ENCODE results near the gene DNAJB2.

GRCh38 chr2:219285894-219286425 is 6.8 kb downstream of the DNAJB2 start:
- TF ChIP-seq CHD2 (IDR thresholded peaks at IDR 0.05; ENCODE audit: low read length, partially characterized antibody) = no peak
- TF ChIP-seq MAX (IDR thresholded peaks at IDR 0.05) = no peak
- no peak for TF ChIP-seq POLR2A (IDR thresholded peaks at IDR 0.05; ENCODE audit: low read length)
- TF ChIP-seq CTCF (IDR thresholded peaks at IDR 0.05) = no peak
- TF ChIP-seq JUN (IDR thresholded peaks at IDR 0.05) = no peak
- TF ChIP-seq CEBPB (IDR thresholded peaks at IDR 0.05) = no peak
- TF ChIP-seq PBX3 (IDR thresholded peaks at IDR 0.05) = no peak
- TF ChIP-seq JUNB (IDR thresholded peaks at IDR 0.05) = no peak
- TF ChIP-seq CHD4 (IDR thresholded peaks at IDR 0.05; ENCODE audit: borderline replicate concordance) = no peak

All from A549 (cell line).